ENCODE measurements around the gene MAP2K5. TPM values are rescaled to one million over a fixed set of nuclear protein-coding genes. Genes with fewer than 3 reads are reported as not detected.
"Not testable (repeated sequence)": the region's sequence is repeated elsewhere in the genome, so short reads cannot be mapped to it uniquely, and the experiment has no call there.

The MAP2K5 gene
- total RNA-seq, 1 donor from 2014 or later, result 6.8 TPM

GRCh38 chr15:67605871-67606270 is 63.4 kb downstream of the MAP2K5 start:
- no peak for DNase-seq

GRCh38 chr15:67606742-67607141 is 64.2 kb downstream of the MAP2K5 start:
- no peak for DNase-seq

- no peak for DNase-seq
Measured at GRCh38 chr15:67607329-67607728, 64.8 kb downstream of the MAP2K5 start.

- no peak for DNase-seq
Measured at GRCh38 chr15:67607959-67608637, 65.6 kb downstream of the MAP2K5 start.

- no peak for DNase-seq
Measured at GRCh38 chr15:67608638-67608959, 66.1 kb downstream of the MAP2K5 start.

- DNase-seq, result no peak
Measured at GRCh38 chr15:67611370-67612369, 69.2 kb downstream of the MAP2K5 start.

- no peak for DNase-seq
Measured at GRCh38 chr15:67613211-67613610, 70.7 kb downstream of the MAP2K5 start.

- no peak for DNase-seq
Measured at GRCh38 chr15:67613708-67614107, 71.2 kb downstream of the MAP2K5 start.

GRCh38 chr15:67615131-67615534 is 72.6 kb downstream of the MAP2K5 start:
- not testable (repeated sequence) for DNase-seq

- DNase-seq, result no peak
Measured at GRCh38 chr15:67618297-67618696, 75.8 kb downstream of the MAP2K5 start.

GRCh38 chr15:67622110-67622509 is 79.6 kb downstream of the MAP2K5 start:
- no peak for DNase-seq

- no peak for DNase-seq
Measured at GRCh38 chr15:67632261-67632660, 89.8 kb downstream of the MAP2K5 start.

GRCh38 chr15:67635950-67636349 is 93.4 kb downstream of the MAP2K5 start:
- not testable (repeated sequence) for DNase-seq

- no peak for DNase-seq
Measured at GRCh38 chr15:67639591-67639990, 97.1 kb downstream of the MAP2K5 start.

- DNase-seq, result no peak
Measured at GRCh38 chr15:67641453-67641852, 99.0 kb downstream of the MAP2K5 start.

GRCh38 chr15:67646847-67647246 is 104.3 kb downstream of the MAP2K5 start:
- DNase-seq, result no peak

- DNase-seq, result no peak
Measured at GRCh38 chr15:67652586-67652985, 110.1 kb downstream of the MAP2K5 start.

- DNase-seq, result no peak
Measured at GRCh38 chr15:67660446-67660845, 117.9 kb downstream of the MAP2K5 start.

GRCh38 chr15:67660874-67661606 is 118.5 kb downstream of the MAP2K5 start:
- no peak for DNase-seq

- no peak for DNase-seq
Measured at GRCh38 chr15:67670647-67671305, 128.3 kb downstream of the MAP2K5 start.

GRCh38 chr15:67672834-67673233 is 130.3 kb downstream of the MAP2K5 start:
- not testable (repeated sequence) for DNase-seq

- no peak for DNase-seq
Measured at GRCh38 chr15:67674983-67675382, 132.5 kb downstream of the MAP2K5 start.

GRCh38 chr15:67678089-67678488 is 135.6 kb downstream of the MAP2K5 start:
- no peak for DNase-seq
